HEK293 (cell line): ENCODE results near the gene TBC1D22A.

Experiments used
- CTCF ChIA-PET: fragments of 350-600 bp; formaldehyde crosslinking; extraction: SDS; loops from one replicate; lab custom pipeline; 2021; ENCODE audit warnings: antibody characterized with exemption; lab: Yijun Ruan, JAX
- POLR2A ChIA-PET: fragments of 300-600 bp; formaldehyde crosslinking; extraction: SDS; loops from one replicate; lab custom pipeline; 2020; ENCODE audit warnings: antibody characterized with exemption, inconsistent platforms; lab: Yijun Ruan, JAX
- H3K27ac ChIP-seq: fragments of 200-500 bp; sonication (Bioruptor generic); 2 replicates; pipeline ENCODE4 v1.5.1; 2014; ENCODE audit warnings: low read depth, low read length, control low read depth, inconsistent platforms; ENCODE audit errors: extremely low read depth
- H3K36me3 ChIP-seq, 2 experiments: fragments of 200-500 bp in 1 of 2; sonication (Bioruptor generic) in 1 of 2; 1 replicate in 1 of 2; 2 replicates in 1 of 2; pipeline ENCODE4 v1.5.1; 2014 to 2017; ENCODE audit warnings: inconsistent platforms in 2 of 2, low read length in 2 of 2; ENCODE audit not compliant: control insufficient read depth in 2 of 2, insufficient read depth in 1 of 2
- H3K4me1 ChIP-seq: fragments of 200-500 bp; sonication (Bioruptor generic); 2 replicates; pipeline ENCODE4 v1.5.1; 2014; ENCODE audit warnings: mild to moderate bottlenecking, low read length, inconsistent platforms; ENCODE audit not compliant: control insufficient read depth, insufficient read depth
- H3K4me3 ChIP-seq: 2 replicates; pipeline ENCODE4 v1.5.1; 2011; ENCODE audit warnings: low read depth, mild to moderate bottlenecking, control low read depth, low read length, moderate library complexity
- H3K9me3 ChIP-seq: fragments of 200-500 bp; sonication (Bioruptor generic); 2 replicates; pipeline ENCODE4 v1.5.1; 2014; ENCODE audit warnings: low read depth, low read length, inconsistent platforms; ENCODE audit not compliant: control insufficient read depth, insufficient read depth
- GFI1B ChIP-seq: fragments of 450-650 bp; formaldehyde crosslinking; IDR thresholded peaks from 2 replicates; pipeline ENCODE4 v1.5.1; 2016; ENCODE audit warnings: missing biosample characterization, missing genetic modification characterization
- SP7 ChIP-seq: fragments of 450-650 bp; formaldehyde crosslinking; IDR thresholded peaks from 2 replicates; pipeline ENCODE4 v1.5.1; 2016; ENCODE audit warnings: missing biosample characterization, missing genetic modification characterization
- ZBTB8A ChIP-seq: fragments of 450-650 bp; formaldehyde crosslinking; IDR thresholded peaks from 2 replicates; pipeline ENCODE4 v1.5.1; 2016; ENCODE audit warnings: missing biosample characterization, missing genetic modification characterization
- ZNF132 ChIP-seq: fragments of 450-650 bp; formaldehyde crosslinking; IDR thresholded peaks from 2 replicates; pipeline ENCODE4 v1.5.1; 2017; ENCODE audit warnings: missing biosample characterization, missing genetic modification characterization, borderline replicate concordance
- ZNF133 ChIP-seq: fragments of 450-650 bp; formaldehyde crosslinking; IDR thresholded peaks from 2 replicates; pipeline ENCODE4 v1.5.1; 2016; ENCODE audit warnings: missing biosample characterization, missing genetic modification characterization
- ZNF174 ChIP-seq: fragments of 450-650 bp; formaldehyde crosslinking; IDR thresholded peaks from 2 replicates; pipeline ENCODE4 v1.5.0; 2017; ENCODE audit warnings: missing biosample characterization, mild to moderate bottlenecking, missing genetic modification characterization
- ZNF175 ChIP-seq: fragments of 450-650 bp; formaldehyde crosslinking; IDR thresholded peaks from 2 replicates; pipeline ENCODE4 v1.5.1; 2016; ENCODE audit warnings: missing biosample characterization, missing genetic modification characterization
- ZNF184 ChIP-seq: fragments of 450-650 bp; IDR thresholded peaks from 2 replicates; pipeline ENCODE4 v1.5.1; 2018; ENCODE audit warnings: missing biosample characterization, mild to moderate bottlenecking, missing genetic modification characterization
- ZNF24 ChIP-seq: fragments of 450-650 bp; formaldehyde crosslinking; IDR thresholded peaks from 2 replicates; pipeline ENCODE4 v1.5.1; 2016; ENCODE audit warnings: missing biosample characterization, missing genetic modification characterization
- ZNF248 ChIP-seq: fragments of 450-650 bp; formaldehyde crosslinking; IDR thresholded peaks from 2 replicates; pipeline ENCODE4 v1.5.1; 2017; ENCODE audit warnings: missing biosample characterization, missing genetic modification characterization
- ZNF530 ChIP-seq: fragments of 450-650 bp; formaldehyde crosslinking; IDR thresholded peaks from 2 replicates; pipeline ENCODE4 v1.5.1; 2016; ENCODE audit warnings: low read depth, missing biosample characterization, missing genetic modification characterization
- ZNF561 ChIP-seq: fragments of 450-650 bp; IDR thresholded peaks from 2 replicates; pipeline ENCODE4 v1.5.1; 2018; ENCODE audit warnings: missing biosample characterization, missing genetic modification characterization, borderline replicate concordance
- ZNF623 ChIP-seq: fragments of 450-650 bp; formaldehyde crosslinking; IDR thresholded peaks from 2 replicates; pipeline ENCODE4 v1.5.1; 2016; ENCODE audit warnings: missing biosample characterization, missing genetic modification characterization
- ZNF626 ChIP-seq: fragments of 450-650 bp; sonication (Bioruptor Pico); formaldehyde crosslinking; IDR thresholded peaks from 2 replicates; pipeline ENCODE4 v1.5.1; 2018; ENCODE audit warnings: missing biosample characterization, missing genetic modification characterization, inconsistent platforms
- ZNF654 ChIP-seq: fragments of 450-650 bp; formaldehyde crosslinking; IDR thresholded peaks from 2 replicates; pipeline ENCODE4 v1.5.1; 2016; ENCODE audit warnings: low read depth, missing biosample characterization, missing genetic modification characterization
- ZNF660 ChIP-seq: fragments of 450-650 bp; IDR thresholded peaks from 2 replicates; pipeline ENCODE4 v1.5.1; 2018; ENCODE audit warnings: missing biosample characterization, mild to moderate bottlenecking, missing genetic modification characterization
- ZNF670 ChIP-seq: fragments of 450-650 bp; formaldehyde crosslinking; IDR thresholded peaks from 2 replicates; pipeline ENCODE4 v1.5.1; 2016; ENCODE audit warnings: missing biosample characterization, missing genetic modification characterization, low read depth
- ZNF785 ChIP-seq: fragments of 450-650 bp; formaldehyde crosslinking; IDR thresholded peaks from 2 replicates; pipeline ENCODE4 v1.5.1; 2016; ENCODE audit warnings: missing biosample characterization, missing genetic modification characterization
- TF ChIP-seq, protein P1 (sequence below): fragments of 450-650 bp; formaldehyde crosslinking; IDR thresholded peaks from 2 replicates; pipeline ENCODE4 v1.5.1; 2017; ENCODE audit warnings: missing biosample characterization, missing genetic modification characterization
- TF ChIP-seq, protein P2 (sequence below): fragments of 450-650 bp; formaldehyde crosslinking; IDR thresholded peaks from 2 replicates; pipeline ENCODE4 v1.5.1; 2016; ENCODE audit warnings: missing biosample characterization, missing genetic modification characterization
- TF ChIP-seq, protein P3 (sequence below): fragments of 450-650 bp; formaldehyde crosslinking; IDR thresholded peaks from 2 replicates; pipeline ENCODE4 v1.5.1; 2016; ENCODE audit warnings: missing biosample characterization, missing genetic modification characterization
- TF ChIP-seq, protein P4 (sequence below): sonication (generic); formaldehyde crosslinking; IDR thresholded peaks from 2 replicates; pipeline ENCODE4 v1.8.1; 2022; ENCODE audit warnings: mild to moderate bottlenecking, moderate library complexity, missing genetic modification reagents

The TBC1D22A gene

DNA sequence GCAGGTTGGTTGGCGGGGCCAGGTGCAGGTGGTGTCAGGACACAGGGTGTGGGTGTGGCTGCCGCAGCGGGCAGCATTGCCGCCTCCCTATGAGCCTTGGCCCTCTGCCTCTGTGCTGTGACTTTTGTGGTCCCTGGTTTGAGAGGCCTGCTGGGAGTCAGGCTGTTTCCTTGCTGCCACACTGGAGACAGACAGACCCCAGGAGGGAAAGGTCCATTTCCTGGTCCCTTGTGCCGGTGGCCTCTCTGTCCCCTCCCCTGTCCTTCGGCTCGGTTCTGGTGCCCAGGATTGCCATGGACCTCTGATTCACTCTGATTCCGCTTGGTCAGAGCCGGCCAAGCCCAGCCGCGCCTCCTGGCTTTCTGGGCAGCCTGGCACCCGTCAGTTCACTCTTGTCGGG is 196.9 kb downstream of the TBC1D22A start:
- TF ChIP-seq, protein P1, sequence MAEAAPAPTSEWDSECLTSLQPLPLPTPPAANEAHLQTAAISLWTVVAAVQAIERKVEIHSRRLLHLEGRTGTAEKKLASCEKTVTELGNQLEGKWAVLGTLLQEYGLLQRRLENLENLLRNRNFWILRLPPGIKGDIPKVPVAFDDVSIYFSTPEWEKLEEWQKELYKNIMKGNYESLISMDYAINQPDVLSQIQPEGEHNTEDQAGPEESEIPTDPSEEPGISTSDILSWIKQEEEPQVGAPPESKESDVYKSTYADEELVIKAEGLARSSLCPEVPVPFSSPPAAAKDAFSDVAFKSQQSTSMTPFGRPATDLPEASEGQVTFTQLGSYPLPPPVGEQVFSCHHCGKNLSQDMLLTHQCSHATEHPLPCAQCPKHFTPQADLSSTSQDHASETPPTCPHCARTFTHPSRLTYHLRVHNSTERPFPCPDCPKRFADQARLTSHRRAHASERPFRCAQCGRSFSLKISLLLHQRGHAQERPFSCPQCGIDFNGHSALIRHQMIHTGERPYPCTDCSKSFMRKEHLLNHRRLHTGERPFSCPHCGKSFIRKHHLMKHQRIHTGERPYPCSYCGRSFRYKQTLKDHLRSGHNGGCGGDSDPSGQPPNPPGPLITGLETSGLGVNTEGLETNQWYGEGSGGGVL: no peak
- TF ChIP-seq SP7 (tag by site-specific recombination): no peak
- TF ChIP-seq, protein P2, sequence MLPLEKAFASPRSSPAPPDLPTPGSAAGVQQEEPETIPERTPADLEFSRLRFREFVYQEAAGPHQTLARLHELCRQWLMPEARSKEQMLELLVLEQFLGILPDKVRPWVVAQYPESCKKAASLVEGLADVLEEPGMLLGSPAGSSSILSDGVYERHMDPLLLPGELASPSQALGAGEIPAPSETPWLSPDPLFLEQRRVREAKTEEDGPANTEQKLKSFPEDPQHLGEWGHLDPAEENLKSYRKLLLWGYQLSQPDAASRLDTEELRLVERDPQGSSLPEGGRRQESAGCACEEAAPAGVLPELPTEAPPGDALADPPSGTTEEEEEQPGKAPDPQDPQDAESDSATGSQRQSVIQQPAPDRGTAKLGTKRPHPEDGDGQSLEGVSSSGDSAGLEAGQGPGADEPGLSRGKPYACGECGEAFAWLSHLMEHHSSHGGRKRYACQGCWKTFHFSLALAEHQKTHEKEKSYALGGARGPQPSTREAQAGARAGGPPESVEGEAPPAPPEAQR (tag by site-specific recombination): no peak
- no peak for TF ChIP-seq ZNF132 (tag by site-specific recombination)
- TF ChIP-seq ZNF174 (tag by site-specific recombination): no peak
- CTCF ChIA-PET: no interaction called here
- POLR2A ChIA-PET: no interaction called here
- Histone ChIP-seq H3K27ac (no peak overlapping the region), H3K4me3 (no peak overlapping the region), H3K9me3 (no peaks in the 10 kb centered on the region), H3K36me3 (no peaks in the 10 kb centered on the region), H3K4me1 (no peaks in the 10 kb centered on the region)

DNA sequence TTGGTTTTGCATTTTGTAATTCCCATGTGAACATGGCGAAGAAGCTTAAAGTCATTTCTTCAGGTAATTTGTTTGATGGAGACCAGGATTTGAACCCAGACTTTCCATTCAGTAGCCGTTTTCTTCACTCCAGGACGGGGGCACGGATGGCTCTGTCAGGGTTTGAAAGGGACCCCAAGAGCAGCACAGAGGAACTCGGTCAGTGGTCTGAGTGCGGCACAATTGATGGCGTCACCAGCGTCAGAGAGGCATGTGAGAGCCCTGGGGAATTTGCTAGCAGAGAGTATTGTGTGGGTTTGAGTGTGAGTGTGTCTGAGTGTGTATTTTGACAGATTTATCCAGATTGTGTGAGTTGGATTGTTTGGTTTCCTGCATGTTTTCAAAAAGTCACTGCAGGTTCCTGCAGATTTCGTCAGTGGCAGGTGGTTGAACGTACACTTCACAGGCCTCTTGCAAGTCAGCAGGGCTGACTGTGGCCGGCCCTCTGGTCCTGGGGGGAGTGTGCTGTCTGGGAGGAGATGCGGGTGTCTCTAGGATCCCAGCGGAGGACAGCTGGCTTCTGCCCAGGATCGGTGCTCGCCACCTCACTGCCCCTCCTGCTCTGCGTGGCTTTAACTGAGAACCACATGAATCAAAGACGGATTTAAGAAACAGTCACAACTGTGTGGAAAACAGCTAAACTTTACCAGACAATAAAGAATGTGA is 199.3 kb downstream of the TBC1D22A start:
- POLR2A ChIA-PET: no interaction called here
- H3K4me3 ChIP-seq: no peak overlapping the region
- no peaks in the 10 kb centered on the region for H3K4me1 ChIP-seq
- H3K27ac ChIP-seq: no peak overlapping the region
- CTCF ChIA-PET: no interaction called here
- TF ChIP-seq ZNF530 (tag by site-specific recombination) (no peak), ZNF24 (tag by site-specific recombination) (no peak), ZBTB8A (tag by site-specific recombination) (no peak), ZNF248 (no peak), ZNF626 (tag by site-specific recombination) (no peak), ZNF184 (no peak), ZNF561 (no peak), ZNF623 (tag by site-specific recombination) (no peak), ZNF785 (tag by site-specific recombination) (no peak), ZNF660 (no peak), ZNF670 (tag by site-specific recombination) (no peak), ZNF133 (tag by site-specific recombination) (no peak), GFI1B (tag by site-specific recombination) (no peak), ZNF654 (tag by site-specific recombination) (no peak), ZNF175 (tag by site-specific recombination) (no peak)
- TF ChIP-seq, protein P3, sequence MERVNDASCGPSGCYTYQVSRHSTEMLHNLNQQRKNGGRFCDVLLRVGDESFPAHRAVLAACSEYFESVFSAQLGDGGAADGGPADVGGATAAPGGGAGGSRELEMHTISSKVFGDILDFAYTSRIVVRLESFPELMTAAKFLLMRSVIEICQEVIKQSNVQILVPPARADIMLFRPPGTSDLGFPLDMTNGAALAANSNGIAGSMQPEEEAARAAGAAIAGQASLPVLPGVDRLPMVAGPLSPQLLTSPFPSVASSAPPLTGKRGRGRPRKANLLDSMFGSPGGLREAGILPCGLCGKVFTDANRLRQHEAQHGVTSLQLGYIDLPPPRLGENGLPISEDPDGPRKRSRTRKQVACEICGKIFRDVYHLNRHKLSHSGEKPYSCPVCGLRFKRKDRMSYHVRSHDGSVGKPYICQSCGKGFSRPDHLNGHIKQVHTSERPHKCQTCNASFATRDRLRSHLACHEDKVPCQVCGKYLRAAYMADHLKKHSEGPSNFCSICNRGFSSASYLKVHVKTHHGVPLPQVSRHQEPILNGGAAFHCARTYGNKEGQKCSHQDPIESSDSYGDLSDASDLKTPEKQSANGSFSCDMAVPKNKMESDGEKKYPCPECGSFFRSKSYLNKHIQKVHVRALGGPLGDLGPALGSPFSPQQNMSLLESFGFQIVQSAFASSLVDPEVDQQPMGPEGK: no peak
- TF ChIP-seq, protein P4, sequence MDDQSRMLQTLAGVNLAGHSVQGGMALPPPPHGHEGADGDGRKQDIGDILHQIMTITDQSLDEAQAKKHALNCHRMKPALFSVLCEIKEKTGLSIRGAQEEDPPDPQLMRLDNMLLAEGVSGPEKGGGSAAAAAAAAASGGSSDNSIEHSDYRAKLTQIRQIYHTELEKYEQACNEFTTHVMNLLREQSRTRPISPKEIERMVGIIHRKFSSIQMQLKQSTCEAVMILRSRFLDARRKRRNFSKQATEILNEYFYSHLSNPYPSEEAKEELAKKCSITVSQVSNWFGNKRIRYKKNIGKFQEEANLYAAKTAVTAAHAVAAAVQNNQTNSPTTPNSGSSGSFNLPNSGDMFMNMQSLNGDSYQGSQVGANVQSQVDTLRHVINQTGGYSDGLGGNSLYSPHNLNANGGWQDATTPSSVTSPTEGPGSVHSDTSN (CRISPR knock-in tag): no peak
- H3K36me3 ChIP-seq: no peaks in the 10 kb centered on the region
- H3K9me3 ChIP-seq: no peaks in the 10 kb centered on the region
